Prostate gland (tissue), 2 donors: ENCODE measurements around the gene SH3GL3.

Source experiments
- CTCF ChIP-seq, 4 experiments: fragments of 200-600 bp in 2 of 4; fragments of 450-650 bp in 2 of 4; sonication (generic) in 2 of 4; IDR thresholded peaks; 1 replicate in 3 of 4; 2 replicates in 1 of 4; pipeline ENCODE4 v1.5.1; 2016 to 2019; ENCODE audit warnings: antibody characterized with exemption in 4 of 4, mild to moderate bottlenecking in 2 of 4, moderate library complexity in 2 of 4
- POLR2A ChIP-seq: fragments of 450-650 bp; IDR thresholded peaks from one replicate; pipeline ENCODE4 v1.6.1; 2016; ENCODE audit warnings: antibody characterized with exemption, mild to moderate bottlenecking

GRCh38 chr15:83570756-83571155 is 123.6 kb downstream of the SH3GL3 start:
- TF ChIP-seq POLR2A (no peak), CTCF (IDR thresholded peaks at IDR 0.05) (no peak)
